NCI-H146 (cell line): ENCODE data around the gene CACNA1A.
A peak's percentile ranks its signal among the peaks of the same experiment; 100 is the strongest.
"Not testable (repeated sequence)": the region's sequence is repeated elsewhere in the genome, so short reads cannot be mapped to it uniquely, and the experiment has no call there.

Experiments used
- DNase-seq: peaks from one replicate; lab custom pipeline; 2025; lab: John Stamatoyannopoulos, UW

Gene CACNA1A

GRCh38 chr19:13198634-13199033, 307.6 kb downstream of the CACNA1A start:
- no peak for DNase-seq

GRCh38 chr19:13195678-13196077, 310.6 kb downstream of the CACNA1A start:
- DNase-seq = peak; percentile 58

- DNase-seq = no peak
Measured at GRCh38 chr19:13190781-13191540, 315.3 kb downstream of the CACNA1A start.

- no peak for DNase-seq
Measured at GRCh38 chr19:13189600-13189999, 316.7 kb downstream of the CACNA1A start.

GRCh38 chr19:13187419-13187818, 318.9 kb downstream of the CACNA1A start:
- DNase-seq = no peak

GRCh38 chr19:13186688-13187087, 319.6 kb downstream of the CACNA1A start:
- not testable (repeated sequence) for DNase-seq

- peak; percentile 68 for DNase-seq
Measured at GRCh38 chr19:13185763-13186657, 320.3 kb downstream of the CACNA1A start.

GRCh38 chr19:13184926-13185325, 321.4 kb downstream of the CACNA1A start:
- not testable (repeated sequence) for DNase-seq

- DNase-seq = no peak
Measured at GRCh38 chr19:13181747-13182388, 324.4 kb downstream of the CACNA1A start.

- DNase-seq = not testable (repeated sequence)
Measured at GRCh38 chr19:13178291-13178690, 328.0 kb downstream of the CACNA1A start.

GRCh38 chr19:13177584-13177983, 328.7 kb downstream of the CACNA1A start:
- DNase-seq = not testable (repeated sequence)

GRCh38 chr19:13176345-13176744, 329.9 kb downstream of the CACNA1A start:
- DNase-seq = no peak

- no peak for DNase-seq
Measured at GRCh38 chr19:13173139-13173737, 333.0 kb downstream of the CACNA1A start.

- DNase-seq = no peak
Measured at GRCh38 chr19:13172346-13173138, 333.7 kb downstream of the CACNA1A start.

- DNase-seq = no peak
Measured at GRCh38 chr19:13171146-13171545, 335.1 kb downstream of the CACNA1A start.

GRCh38 chr19:13169769-13170168, 336.5 kb downstream of the CACNA1A start:
- no peak for DNase-seq

- not testable (repeated sequence) for DNase-seq
Measured at GRCh38 chr19:13166151-13166550, 340.1 kb downstream of the CACNA1A start.

- no peak for DNase-seq
Measured at GRCh38 chr19:13165162-13165997, 340.9 kb downstream of the CACNA1A start.

GRCh38 chr19:13164343-13165161, 341.7 kb downstream of the CACNA1A start:
- peak; percentile 91 for DNase-seq
